ENCODE data around the gene CD24.

GRCh38 chr6:106979435-106979884 is 4.9 kb upstream of the CD24 start:
- TF ChIP-seq CTCF (IDR thresholded peaks at IDR 0.05) (peak; percentile 94 to 97 (median 96)), POLR2A (IDR thresholded peaks at IDR 0.05) (no peak)

All from right lobe of liver (tissue), 4 donors.